Measurements from ENCODE around the gene PPP1R1B. TPM values are rescaled to one million over a fixed set of nuclear protein-coding genes. Genes with fewer than 3 reads are reported as not detected.

Gene PPP1R1B
- total RNA-seq, 2 experiments from 2014 or later: not detected

GRCh38 chr17:39673335-39674081 is 46.8 kb downstream of the PPP1R1B start:
- ChIA-PET POLR2A (no interaction called here), CTCF (ENCODE audit: unreplicated experiment) (no interaction called here)
- DNase-seq (ENCODE audit: low spot score): no peak
- Histone ChIP-seq H3K4me2 (ENCODE audit: low read length) (no peak overlapping the region), H3K79me2 (ENCODE audit: insufficient read depth, low read depth, low read length) (no peaks in the 10 kb centered on the region), H3K4me3 (ENCODE audit: low read depth, low read length, poor library complexity, severe bottlenecking) (no peak overlapping the region), H3K4me1 (ENCODE audit: insufficient read depth, low read length, poor library complexity, severe bottlenecking) (peaks cover 26% of the 10 kb centered on the region), H3K27ac (ENCODE audit: low read depth, low read length, poor library complexity, severe bottlenecking) (no peak overlapping the region), H2AFZ (ENCODE audit: low read length) (no peak overlapping the region), H3K9me3 (ENCODE audit: low read length) (no peaks in the 10 kb centered on the region), H3K36me3 (ENCODE audit: insufficient read depth, low read length) (no peaks in the 10 kb centered on the region), H3K9me2 (ENCODE audit: insufficient read depth, low read length) (no peaks in the 10 kb centered on the region), H4K20me1 (ENCODE audit: insufficient read depth, low read length) (no peaks in the 10 kb centered on the region)
- intact Hi-C loops (cut with micrococcal nuclease; ENCODE audit: unreplicated experiment): no loop called here
- TF ChIP-seq CTCF (conservative IDR thresholded peaks at IDR 0.05; ENCODE audit: low read length): no peak
- TF ChIP-seq EZH2phosphoT487 (IDR thresholded peaks at IDR 0.05; ENCODE audit: borderline replicate concordance, low read depth, low read length): no peak
- BruUV-seq (replicated peaks): no TSS peak

GRCh38 chr17:39674179-39674578 is 47.4 kb downstream of the PPP1R1B start:
- no peak overlapping the region for H3K4me3 ChIP-seq (ENCODE audit: low read depth, low read length, poor library complexity, severe bottlenecking)
- H3K36me3 ChIP-seq (ENCODE audit: insufficient read depth, low read length): no peaks in the 10 kb centered on the region
- no TSS peak for BruUV-seq (replicated peaks)
- H3K27ac ChIP-seq (ENCODE audit: low read depth, low read length, poor library complexity, severe bottlenecking): no peak overlapping the region
- H2AFZ ChIP-seq (ENCODE audit: low read length): no peak overlapping the region
- CTCF ChIA-PET (ENCODE audit: unreplicated experiment): no interaction called here
- peaks cover 28% of the 10 kb centered on the region for H3K4me1 ChIP-seq (ENCODE audit: insufficient read depth, low read length, poor library complexity, severe bottlenecking)
- intact Hi-C loops (cut with micrococcal nuclease; ENCODE audit: unreplicated experiment): no loop called here
- H3K79me2 ChIP-seq (ENCODE audit: insufficient read depth, low read depth, low read length): no peaks in the 10 kb centered on the region
- no peaks in the 10 kb centered on the region for H3K9me2 ChIP-seq (ENCODE audit: insufficient read depth, low read length)
- no peak overlapping the region for H3K4me2 ChIP-seq (ENCODE audit: low read length)
- TF ChIP-seq EZH2phosphoT487 (IDR thresholded peaks at IDR 0.05; ENCODE audit: borderline replicate concordance, low read depth, low read length): no peak
- TF ChIP-seq CTCF (conservative IDR thresholded peaks at IDR 0.05; ENCODE audit: low read length): no peak
- POLR2A ChIA-PET: interaction anchor here (0.5 kb wide), 1 partner anchor 102 kb away, joined by 3 read pairs; no protein-coding TSS in a partner anchor
- no peaks in the 10 kb centered on the region for H4K20me1 ChIP-seq (ENCODE audit: insufficient read depth, low read length)
- H3K9me3 ChIP-seq (ENCODE audit: low read length): no peaks in the 10 kb centered on the region
- no peak for DNase-seq (ENCODE audit: low spot score)

All from OCI-LY7 (cell line).